Heart right ventricle (tissue), 16 donors: Measurements from ENCODE around the gene TBX1. TPM values are rescaled to one million over a fixed set of nuclear protein-coding genes. Genes with fewer than 3 reads are reported as not detected.
A peak's percentile ranks its signal among the peaks of the same experiment; 100 is the strongest.

Experiments used
- ATAC-seq, 8 donors: fragments of 200-7000 bp; cut with Tn5 transposase; one replicate each; pipeline ENCODE4 v1.9.1; 2020; ENCODE audit warnings: mild to moderate bottlenecking in 8 of 8, moderate library complexity in 8 of 8, moderate number of reproducible peaks in 1 of 8
- DNase-seq, 2 donors: peaks; one replicate each; pipeline ENCODE4 v3.0.0-alpha.2; 2020
- H3K27ac ChIP-seq, 10 donors: fragments of 200-600 bp; sonication (generic) in 2 of 10; one replicate each; pipeline versions ENCODE4 v1.5.0 to v1.8.0; 2020 to 2022; ENCODE audit warnings: mild to moderate bottlenecking in 3 of 10
- H3K27me3 ChIP-seq, 7 donors: fragments of 200-600 bp; one replicate each; pipeline ENCODE4 v1.8.0; 2021 to 2022; ENCODE audit warnings: mild to moderate bottlenecking in 2 of 7
- H3K36me3 ChIP-seq, 9 donors: fragments of 200-600 bp; sonication (generic) in 1 of 9; one replicate each; pipeline versions ENCODE4 v1.5.0 to v1.8.0; 2020 to 2022; ENCODE audit warnings: mild to moderate bottlenecking in 2 of 9
- H3K4me1 ChIP-seq, 9 donors: fragments of 200-600 bp; sonication (generic) in 1 of 9; one replicate each; pipeline versions ENCODE4 v1.5.0 to v1.8.0; 2020 to 2022; ENCODE audit warnings: mild to moderate bottlenecking in 4 of 9
- H3K4me3 ChIP-seq, 10 donors: fragments of 200-600 bp; sonication (generic) in 2 of 10; one replicate each; pipeline versions ENCODE4 v1.5.0 to v1.8.0; 2020 to 2022; ENCODE audit warnings: mild to moderate bottlenecking in 7 of 10, moderate library complexity in 2 of 10
- H3K9me3 ChIP-seq, 11 donors: fragments of 200-600 bp in 10 of 11; sonication (generic) in 2 of 11; one replicate each; pipeline versions ENCODE4 v1.5.0 to v1.8.0; 2013 to 2022; ENCODE audit warnings: mild to moderate bottlenecking in 2 of 11, control low read depth in 1 of 11, moderate library complexity in 1 of 11
- CTCF ChIP-seq, 9 donors: fragments of 200-600 bp; sonication (generic) in 2 of 9; IDR thresholded peaks; one replicate each; pipeline versions ENCODE4 v1.5.0 to v1.8.0; 2021 to 2022; ENCODE audit warnings: antibody characterized with exemption in 9 of 9, mild to moderate bottlenecking in 5 of 9, moderate library complexity in 1 of 9
- WGBS, 2 donors: extraction: QIAGEN DNeasy Blood & Tissue Kit; methylation state at CpG; one replicate each; pipeline ENCODE4 v1.1.7; 2013; ENCODE audit warnings: inconsistent platforms in 1 of 2; 5-methylcytosine and 5-hydroxymethylcytosine counted together
- intact Hi-C, 10 donors: fragments of 100-400 bp; cut with DNase I; formaldehyde crosslinking; loops; one replicate each; pipeline versions ENCODE4 v1.11.1 to v1.14.2; 2022
- polyA plus RNA-seq, 2 donors: library from polyadenylated mRNA; stranded (reverse); fragments of 200-250 nt; gene quantifications; one replicate each; pipeline ENCODE4 v1.2.3, GENCODE V29; 2013
- total RNA-seq, 10 donors: library from RNA; stranded (reverse); fragmentation: NEBNext Ultra II Directional in 3 of 10; extraction: Animal tissue kit (Norgen Biotek cat#: 25700) in 3 of 10; gene quantifications; one replicate each; pipeline versions ENCODE4 v1.2.1 to v1.2.4, GENCODE V29; 2021 to 2023
- donor health status: Arrhythmogenic right ventricular cardiomyopathy.
- donor health status: ischemic (EF 13 %, LVEDD 7.1; RV severe dilation, severe dysfunction).
- donor health status: healthy with polysubstance abuse.
- donor health status: DM: no; HTN: yes; CAD: no.
- donor health status: DM: no; HTN: no; CAD: no.
- donor health status: ischemic (EF 25% LVEDD 6.9; RV normal size, moderate dysfunction).
- donor health status: ischemic (EF 25% LVEDD 5.7; RV mildly dilated, moderate dysfunction).
- donor health status: healthy.
- donor health status: DM: yes; HTN: yes; CAD: no.
- donor health status: Ischemic cardiomyopathy.
- donor health status: ischemic (EF 35%, LVEDD 5.7; RV mildly dilated, moderate dysfunction).
- donor health status: nonischemic (EF 11% LVEDD 7.7; RV severe dilation, severe dysfunction).
- donor health status: DM: yes; HTN: yes; CAD: no.
- donor health status: PGD.
- donor health status: ischemic (EF 29% LVEDD 5.4; RV normal size, mild dysfunction).
- donor health status: nonischemic (EF 23%, LVEDD 6.1; RV moderate dilation, normal function).

Gene TBX1
- total and polyA plus RNA-seq, 12 donors, result 0.53 to 1.8 (median 0.98) TPM

- H3K27ac ChIP-seq, result no peak overlapping the region
- intact Hi-C loops, result loop anchor here in 2 of 10 donors (5.0 to 10.0 kb wide), 2 partner anchors 48 to 49 kb away; partner anchors contain the start of genes GNB1L (in 1 of the 2) and RTL10 (in 1 of the 2)
- WGBS, 2 donors, result 95% methylated on average over 19 of the region's 19 CpGs
- TF ChIP-seq CTCF (IDR thresholded peaks at IDR 0.05), result no peak
- no peaks in the 10 kb centered on the region for H3K27me3 ChIP-seq
- H3K9me3 ChIP-seq, result no peaks in the 10 kb centered on the region
- peaks cover 0 to 7% (median 3%) of the 10 kb centered on the region in 9 donors for H3K4me1 ChIP-seq
- DNase-seq (no peak), ATAC-seq (no peak)
- no peaks in the 10 kb centered on the region for H3K36me3 ChIP-seq
- H3K4me3 ChIP-seq, result no peak overlapping the region
Observed at GRCh38 chr22:19802894-19803735, 42.5 kb downstream of the TBX1 start.

GRCh38 chr22:19803736-19804267, 43.2 kb downstream of the TBX1 start:
- Histone ChIP-seq H3K27me3 (no peaks in the 10 kb centered on the region), H3K9me3 (no peaks in the 10 kb centered on the region), H3K36me3 (no peaks in the 10 kb centered on the region), H3K27ac (no peak overlapping the region), H3K4me3 (no peak overlapping the region), H3K4me1 (peaks cover 0 to 5% (median 0%) of the 10 kb centered on the region in 9 donors)
- no peak for DNase-seq
- no peak for TF ChIP-seq CTCF (IDR thresholded peaks at IDR 0.05)
- WGBS, 2 donors, result 93 to 97% methylated on average over 8 of the region's 8 CpGs
- intact Hi-C loops, result loop anchor here in 2 of 10 donors (5.0 to 10.0 kb wide), 2 partner anchors 48 to 49 kb away; partner anchors contain the start of genes GNB1L (in 1 of the 2) and RTL10 (in 1 of the 2)
- ATAC-seq, result no peak

- TF ChIP-seq CTCF (IDR thresholded peaks at IDR 0.05), result no peak
- H3K27ac ChIP-seq, result no peak overlapping the region
- DNase-seq (no peak), ATAC-seq (no peak)
- no peaks in the 10 kb centered on the region for H3K9me3 ChIP-seq
- intact Hi-C loops, result loop anchor here in 1 of 10 donors (10.0 kb wide), 1 partner anchor 51 kb away; no protein-coding TSS in a partner anchor
- no peaks in the 10 kb centered on the region for H3K36me3 ChIP-seq
- H3K27me3 ChIP-seq, result no peaks in the 10 kb centered on the region
- peaks cover 0 to 7% (median 0%) of the 10 kb centered on the region in 9 donors for H3K4me1 ChIP-seq
- no peak overlapping the region for H3K4me3 ChIP-seq
- 87 to 89% methylated on average over 8 of the region's 8 CpGs for WGBS, 2 donors
Observed at GRCh38 chr22:19805821-19806212, 45.2 kb downstream of the TBX1 start.

- ATAC-seq (no peak), DNase-seq (peak in 1 of 2 donors; percentile 15)
- peaks cover 0 to 7% (median 0%) of the 10 kb centered on the region in 9 donors for H3K4me1 ChIP-seq
- WGBS, 2 donors, result 82 to 84% methylated on average over 38 of the region's 38 CpGs
- H3K9me3 ChIP-seq, result no peaks in the 10 kb centered on the region
- no peaks in the 10 kb centered on the region for H3K36me3 ChIP-seq
- no peak for TF ChIP-seq CTCF (IDR thresholded peaks at IDR 0.05)
- no peak overlapping the region for H3K4me3 ChIP-seq
- intact Hi-C loops, result loop anchor here in 1 of 10 donors (10.0 kb wide), 1 partner anchor 52 kb away; no protein-coding TSS in a partner anchor
- H3K27me3 ChIP-seq, result no peaks in the 10 kb centered on the region
- no peak overlapping the region for H3K27ac ChIP-seq
Observed at GRCh38 chr22:19806213-19807160, 45.9 kb downstream of the TBX1 start.
